ENCODE data around the gene CHCHD5. TPM values are rescaled to one million over a fixed set of nuclear protein-coding genes. Genes with fewer than 3 reads are reported as not detected.

The CHCHD5 gene
- total and polyA plus RNA-seq, 2 of the 8 experiments (the other 6 are each of a cell fraction or from before 2014, with no cell fraction given), result 27.2 to 71.5 TPM

- TF ChIP-seq RBBP5 (IDR thresholded peaks at IDR 0.05; ENCODE audit: borderline replicate concordance, low read depth, low read length) (no peak; the same call in 1 of the 2 replicates), CHD7 (IDR thresholded peaks at IDR 0.05; ENCODE audit: insufficient replicate concordance, low read length) (no peak), SRF (IDR thresholded peaks at IDR 0.05; ENCODE audit: low read depth, low read length) (no peak), EZH2 (IDR thresholded peaks at IDR 0.05; ENCODE audit: low read depth, low read length, severe bottlenecking) (no peak), CHD1 (IDR thresholded peaks at IDR 0.05; ENCODE audit: low read depth, low read length) (no peak), BCL11A (IDR thresholded peaks at IDR 0.05; ENCODE audit: low read depth in 2 of 2, low read length in 2 of 2) (no peak), EP300 (IDR thresholded peaks at IDR 0.05; ENCODE audit: borderline replicate concordance in 1 of 2, low read depth in 2 of 2, low read length in 2 of 2) (peak in 1 of 2 experiments; percentile 48; a peak in 1 of 3 replicates), RAD21 (IDR thresholded peaks at IDR 0.05 in 1 of 2, conservative IDR thresholded peaks at IDR 0.05 in 1 of 2; ENCODE audit: low read depth in 2 of 2, low read length in 2 of 2) (no peak), CHD2 (IDR thresholded peaks at IDR 0.05; ENCODE audit: low read length) (peak; percentile 72)
Measured at GRCh38 chr2:112584134-112584890, at the start of gene CHCHD5 (continued).

All from H1 (cell line).